NOMO-1 (cell line): Measurements from ENCODE around the gene NALCN.

Source experiments
- DNase-seq, 2 experiments: peaks; one replicate each; lab custom pipeline; 2025; ENCODE audit not compliant: unreplicated experiment in 2 of 2; lab: John Stamatoyannopoulos, UW

The NALCN gene

GRCh38 chr13:101415358-101416174 lies 742 bp downstream of the NALCN start:
- DNase-seq = no peak

GRCh38 chr13:101412076-101412475 lies 4.2 kb downstream of the NALCN start:
- no peak for DNase-seq

- DNase-seq = no peak
Observed at GRCh38 chr13:101408992-101409656, 7.2 kb downstream of the NALCN start.

- DNase-seq = no peak
Observed at GRCh38 chr13:101408154-101408553, 8.2 kb downstream of the NALCN start.

GRCh38 chr13:101406791-101407190 lies 9.5 kb downstream of the NALCN start:
- no peak for DNase-seq

GRCh38 chr13:101401196-101401595 lies 15.1 kb downstream of the NALCN start:
- DNase-seq = no peak

- DNase-seq = no peak
Observed at GRCh38 chr13:101399365-101399764, 16.9 kb downstream of the NALCN start.

GRCh38 chr13:101398920-101399319 lies 17.4 kb downstream of the NALCN start:
- no peak for DNase-seq

GRCh38 chr13:101398191-101398590 lies 18.1 kb downstream of the NALCN start:
- DNase-seq = no peak

GRCh38 chr13:101397742-101398141 lies 18.6 kb downstream of the NALCN start:
- no peak for DNase-seq

GRCh38 chr13:101394605-101395004 lies 21.7 kb downstream of the NALCN start:
- DNase-seq = no peak

GRCh38 chr13:101393140-101393539 lies 23.2 kb downstream of the NALCN start:
- no peak for DNase-seq

GRCh38 chr13:101390461-101390860 lies 25.8 kb downstream of the NALCN start:
- DNase-seq = no peak

- no peak for DNase-seq
Observed at GRCh38 chr13:101384929-101385328, 31.4 kb downstream of the NALCN start.

- DNase-seq = no peak
Observed at GRCh38 chr13:101383595-101383994, 32.7 kb downstream of the NALCN start.

- no peak for DNase-seq
Observed at GRCh38 chr13:101382701-101383100, 33.6 kb downstream of the NALCN start.

GRCh38 chr13:101382086-101382485 lies 34.2 kb downstream of the NALCN start:
- no peak for DNase-seq

- DNase-seq = no peak
Observed at GRCh38 chr13:101360525-101360924, 55.8 kb downstream of the NALCN start.

GRCh38 chr13:101354895-101355294 lies 61.4 kb downstream of the NALCN start:
- no peak for DNase-seq

GRCh38 chr13:101346942-101347728 lies 69.2 kb downstream of the NALCN start:
- no peak for DNase-seq

- DNase-seq = no peak
Observed at GRCh38 chr13:101346161-101346560, 70.1 kb downstream of the NALCN start.
